Measurements from ENCODE around the gene ARL15.

DNA sequence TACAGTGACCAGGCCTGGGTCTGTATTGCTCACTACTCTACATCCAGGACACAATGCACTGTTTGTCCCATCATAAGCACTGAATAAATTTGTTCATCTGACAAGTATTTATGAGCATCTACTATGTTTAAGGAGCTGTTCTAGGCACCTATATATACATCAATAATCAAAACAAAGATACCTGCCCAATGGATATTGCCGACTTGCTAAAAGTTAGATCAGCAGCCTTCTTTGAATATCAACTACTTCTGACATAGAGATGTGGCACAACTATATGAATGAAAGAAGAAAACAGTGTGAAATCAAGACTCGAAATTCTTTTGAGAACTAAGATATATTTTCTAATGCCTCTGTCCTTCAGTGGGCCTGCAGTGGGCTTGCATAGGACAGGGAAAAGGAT, 215.7 kb downstream of the ARL15 start:
- TF ChIP-seq, protein P1, sequence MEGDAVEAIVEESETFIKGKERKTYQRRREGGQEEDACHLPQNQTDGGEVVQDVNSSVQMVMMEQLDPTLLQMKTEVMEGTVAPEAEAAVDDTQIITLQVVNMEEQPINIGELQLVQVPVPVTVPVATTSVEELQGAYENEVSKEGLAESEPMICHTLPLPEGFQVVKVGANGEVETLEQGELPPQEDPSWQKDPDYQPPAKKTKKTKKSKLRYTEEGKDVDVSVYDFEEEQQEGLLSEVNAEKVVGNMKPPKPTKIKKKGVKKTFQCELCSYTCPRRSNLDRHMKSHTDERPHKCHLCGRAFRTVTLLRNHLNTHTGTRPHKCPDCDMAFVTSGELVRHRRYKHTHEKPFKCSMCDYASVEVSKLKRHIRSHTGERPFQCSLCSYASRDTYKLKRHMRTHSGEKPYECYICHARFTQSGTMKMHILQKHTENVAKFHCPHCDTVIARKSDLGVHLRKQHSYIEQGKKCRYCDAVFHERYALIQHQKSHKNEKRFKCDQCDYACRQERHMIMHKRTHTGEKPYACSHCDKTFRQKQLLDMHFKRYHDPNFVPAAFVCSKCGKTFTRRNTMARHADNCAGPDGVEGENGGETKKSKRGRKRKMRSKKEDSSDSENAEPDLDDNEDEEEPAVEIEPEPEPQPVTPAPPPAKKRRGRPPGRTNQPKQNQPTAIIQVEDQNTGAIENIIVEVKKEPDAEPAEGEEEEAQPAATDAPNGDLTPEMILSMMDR (IDR thresholded peaks at IDR 0.05; ENCODE audit: extremely low read depth in 1 of 2, insufficient read depth in 1 of 2, low read depth in 1 of 2, low read length in 2 of 2): no peak
- no peak for TF ChIP-seq JUN (IDR thresholded peaks at IDR 0.05; ENCODE audit: borderline replicate concordance, insufficient read depth, insufficient read length, low read depth)
- no peak for TF ChIP-seq POLR2AphosphoS5 (IDR thresholded peaks at IDR 0.05; ENCODE audit: insufficient read depth, low read depth, low read length)
- no peak for TF ChIP-seq POLR2A (IDR thresholded peaks at IDR 0.05; ENCODE audit: low read depth, low read length)
- TF ChIP-seq EZH2 (IDR thresholded peaks at IDR 0.05; ENCODE audit: borderline replicate concordance, low read depth, low read length, severe bottlenecking): no peak
- TF ChIP-seq, protein P2, sequence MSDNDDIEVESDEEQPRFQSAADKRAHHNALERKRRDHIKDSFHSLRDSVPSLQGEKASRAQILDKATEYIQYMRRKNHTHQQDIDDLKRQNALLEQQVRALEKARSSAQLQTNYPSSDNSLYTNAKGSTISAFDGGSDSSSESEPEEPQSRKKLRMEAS (IDR thresholded peaks at IDR 0.05; ENCODE audit: insufficient read depth, insufficient read length): no peak
- TF ChIP-seq GATA2 (IDR thresholded peaks at IDR 0.05; ENCODE audit: insufficient read depth, insufficient read length, low read depth, low read length): no peak
- TF ChIP-seq MYC (IDR thresholded peaks at IDR 0.05; ENCODE audit: low read depth, low read length): no peak

Data from endothelial cell of umbilical vein (primary cell).